GM21825 (cell line): ENCODE data around the gene ANKFN1.

ENCODE experiments used
- ATAC-seq: cut with Tn5 transposase; IDR thresholded peaks from one replicate; pipeline ENCODE4 v1.9.1; 2021; ENCODE audit warnings: mild to moderate bottlenecking, moderate library complexity; ENCODE audit not compliant: unreplicated experiment

Gene ANKFN1

DNA sequence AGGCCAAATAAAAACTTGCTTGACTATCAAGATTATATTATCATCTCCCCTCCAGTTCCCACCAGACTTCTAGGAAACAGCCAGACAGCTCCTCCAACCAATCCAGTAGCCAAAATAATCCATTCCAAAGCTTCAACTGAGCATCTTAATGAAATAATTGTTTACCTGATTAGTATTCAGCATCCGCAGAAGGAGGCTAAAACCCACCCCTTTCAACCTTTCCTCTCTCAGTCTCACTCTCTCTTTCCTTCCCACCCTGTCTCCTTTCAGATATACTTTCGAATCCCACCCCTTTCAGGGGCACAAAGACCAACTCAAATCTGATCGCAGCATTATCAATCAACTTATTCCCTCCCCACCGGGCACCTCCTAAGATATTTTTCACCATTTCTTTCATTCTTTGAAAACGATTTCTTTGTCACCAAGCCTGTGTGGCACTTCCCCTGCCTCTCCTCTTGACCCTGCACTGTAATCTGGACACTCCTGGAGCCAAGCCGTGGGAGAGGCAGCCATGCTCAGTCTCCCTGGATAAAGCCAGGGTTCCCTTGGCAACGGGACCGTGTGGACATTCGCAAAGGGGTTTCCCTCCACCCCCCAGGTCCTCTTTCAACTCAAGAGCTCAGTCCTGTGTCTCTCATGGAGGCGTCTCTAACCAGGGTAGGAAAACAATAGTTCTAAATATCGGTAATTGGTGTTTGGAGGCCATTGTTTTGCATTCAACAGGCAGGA is at the start of gene ANKFN1:
ANKFN1 (plus strand) TSS at position 602 of the 729 bp plus-strand sequence. CDS start 59,193 bp downstream, outside the sequence.
- no peak for ATAC-seq

DNA sequence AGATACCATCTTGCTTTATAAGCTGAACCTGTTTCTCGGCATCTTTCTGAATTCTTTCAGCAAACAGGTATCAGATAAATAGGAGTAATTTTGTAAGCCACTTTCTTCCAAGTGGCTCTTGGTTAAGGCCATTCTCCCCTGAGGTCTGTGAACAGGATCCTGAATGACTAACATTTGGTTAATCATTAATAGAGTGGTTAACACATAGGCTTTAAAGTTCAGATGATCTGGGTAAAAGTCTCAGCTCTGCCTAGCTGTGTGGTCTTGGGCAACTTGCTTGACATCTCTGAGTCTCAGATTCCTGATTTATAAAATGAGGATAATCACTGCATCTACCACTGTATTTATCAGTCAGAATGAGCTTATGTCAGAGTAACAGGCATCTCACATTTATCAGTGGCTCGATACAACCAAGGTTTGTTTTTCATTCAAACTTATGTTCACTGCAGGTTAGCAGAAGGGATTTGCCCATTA is 44.4 kb upstream of the ANKFN1 start:
- peak; percentile 79 for ATAC-seq

DNA sequence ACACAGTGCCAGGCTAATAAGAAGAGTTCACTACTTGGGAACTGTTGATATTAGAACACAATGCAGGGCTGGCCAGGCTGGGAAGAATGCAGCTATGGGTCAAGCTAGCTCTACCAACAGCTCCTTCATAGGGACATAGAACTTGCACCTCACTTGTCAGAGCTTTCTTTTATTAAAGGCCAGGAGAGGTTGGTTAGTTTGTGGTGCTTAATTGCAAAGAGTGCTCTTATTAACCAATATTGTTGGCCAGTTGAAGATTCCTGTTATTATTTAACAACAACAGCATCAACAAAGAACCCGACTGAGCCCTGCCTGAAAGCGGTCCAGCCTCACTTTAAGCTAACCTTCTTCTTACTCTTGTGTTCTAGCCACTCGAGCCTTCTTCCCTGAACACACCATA is 43.4 kb upstream of the ANKFN1 start:
- no peak for ATAC-seq

DNA sequence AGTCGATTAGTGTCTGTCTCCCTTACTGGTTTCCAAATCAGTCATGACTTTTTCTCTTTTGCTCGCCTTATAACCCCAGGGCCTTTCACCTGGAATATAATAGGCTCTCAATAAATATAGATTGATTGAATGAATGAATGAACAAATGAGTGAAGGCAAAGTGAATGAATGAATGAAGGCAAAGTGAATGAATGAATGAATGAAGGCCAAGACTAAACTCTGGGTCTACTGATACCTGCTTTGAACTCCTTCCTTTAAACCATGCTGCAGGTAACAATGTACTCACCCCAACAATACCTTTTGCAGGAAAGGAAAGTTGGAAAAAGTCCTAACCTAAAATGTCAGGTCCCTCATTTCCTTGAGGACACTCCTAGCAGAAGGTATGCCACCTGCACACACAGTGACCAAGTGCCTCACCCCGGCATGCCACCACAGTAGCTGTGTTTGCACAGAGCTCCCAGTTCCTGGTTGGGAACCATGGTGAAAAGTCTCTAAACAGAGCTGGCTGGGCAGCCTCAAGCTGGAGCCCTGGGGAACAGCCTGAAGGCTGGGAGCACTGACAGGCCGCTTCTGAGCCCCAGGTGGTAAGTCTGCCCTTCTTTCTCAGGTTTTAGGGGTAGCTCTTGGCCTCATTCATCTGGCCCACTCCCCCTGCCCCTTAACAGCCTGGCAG is 42.7 kb upstream of the ANKFN1 start:
- no peak for ATAC-seq

GRCh38 chr17:56111706-56112485 is 41.4 kb upstream of the ANKFN1 start:
- ATAC-seq, result no peak

DNA sequence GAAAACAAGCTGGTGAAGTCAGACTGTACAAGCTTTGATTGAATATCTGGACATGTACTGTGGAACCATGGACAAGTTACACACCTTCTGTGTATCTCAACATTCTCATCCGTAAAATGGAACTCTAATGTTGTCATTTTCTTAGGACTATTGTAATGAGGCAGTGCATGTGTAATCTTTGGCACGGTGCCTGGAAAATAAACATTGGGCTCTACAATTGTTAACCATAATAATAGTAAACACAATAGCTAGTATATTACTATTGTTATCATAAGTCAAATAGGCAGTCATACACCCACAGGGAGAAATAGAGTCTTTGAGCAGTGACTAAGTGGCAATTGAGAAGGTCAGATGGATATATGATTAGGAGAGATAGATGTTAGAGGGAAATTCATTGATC is 39.8 kb upstream of the ANKFN1 start:
- no peak for ATAC-seq

DNA sequence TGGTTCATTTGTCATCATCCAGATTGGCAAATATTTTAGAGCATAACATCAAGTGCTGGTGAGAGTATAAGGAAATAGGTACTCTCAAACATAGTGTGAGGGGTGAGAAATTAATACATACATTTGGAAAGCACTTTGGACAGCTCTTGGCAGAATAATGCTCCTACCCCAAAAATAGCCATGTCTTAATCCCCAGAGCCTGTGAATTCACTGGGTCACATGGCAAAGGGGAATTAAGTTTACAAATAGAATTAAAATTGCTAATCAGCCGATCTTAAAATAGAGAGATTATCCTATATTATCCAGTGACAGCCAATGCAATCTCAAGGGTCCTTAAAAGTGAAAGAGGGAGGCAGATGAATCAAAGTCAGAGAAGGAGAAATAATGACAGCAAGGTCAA is 38.8 kb upstream of the ANKFN1 start:
- ATAC-seq, result no peak

- no peak for ATAC-seq
These were observed 34.1 kb upstream of the ANKFN1 start for GRCh38 chr17:56119191-56119590.

- ATAC-seq, result no peak
These were observed 33.3 kb upstream of the ANKFN1 start for GRCh38 chr17:56119936-56120335.

DNA sequence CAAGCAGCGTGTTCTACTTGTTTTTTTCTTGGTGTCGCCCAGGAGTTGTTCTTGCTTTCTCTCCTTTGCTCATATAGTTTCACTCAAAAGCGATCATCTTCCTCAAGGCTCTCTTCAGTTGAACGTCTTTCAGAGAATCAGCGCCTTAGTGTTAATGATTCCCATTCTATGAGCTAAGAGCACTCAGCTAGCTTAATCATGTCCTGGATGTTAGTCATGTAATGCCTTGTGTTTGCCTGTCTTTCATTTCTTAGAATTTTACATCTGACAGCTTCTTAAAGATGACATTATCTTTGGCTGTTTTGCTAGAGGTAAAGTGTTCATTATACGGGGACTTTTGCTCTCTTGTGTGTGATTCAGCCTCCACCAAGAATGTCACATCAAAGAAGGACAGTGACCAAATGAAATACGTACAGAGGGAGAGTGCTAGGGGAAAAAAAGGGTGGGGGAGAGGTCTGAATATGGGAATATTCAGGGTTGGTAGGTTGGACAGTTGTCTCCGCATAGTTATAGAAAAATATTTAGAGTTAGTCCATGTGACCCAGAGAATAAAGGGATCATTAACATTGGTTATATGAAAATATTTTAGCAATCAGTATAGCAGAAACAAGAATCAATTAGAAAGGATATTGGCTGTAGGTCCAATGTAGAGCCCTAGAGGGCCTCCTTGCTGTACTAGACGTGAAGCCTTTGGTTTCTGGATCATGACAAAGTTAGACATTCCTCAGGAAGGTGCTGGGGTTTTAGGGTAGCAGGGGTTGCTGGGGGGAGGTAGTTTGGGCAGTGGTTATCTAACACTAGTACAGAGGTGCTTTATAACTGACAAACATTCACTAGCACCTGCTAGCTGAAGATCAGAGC is 31.9 kb upstream of the ANKFN1 start:
- no peak for ATAC-seq

DNA sequence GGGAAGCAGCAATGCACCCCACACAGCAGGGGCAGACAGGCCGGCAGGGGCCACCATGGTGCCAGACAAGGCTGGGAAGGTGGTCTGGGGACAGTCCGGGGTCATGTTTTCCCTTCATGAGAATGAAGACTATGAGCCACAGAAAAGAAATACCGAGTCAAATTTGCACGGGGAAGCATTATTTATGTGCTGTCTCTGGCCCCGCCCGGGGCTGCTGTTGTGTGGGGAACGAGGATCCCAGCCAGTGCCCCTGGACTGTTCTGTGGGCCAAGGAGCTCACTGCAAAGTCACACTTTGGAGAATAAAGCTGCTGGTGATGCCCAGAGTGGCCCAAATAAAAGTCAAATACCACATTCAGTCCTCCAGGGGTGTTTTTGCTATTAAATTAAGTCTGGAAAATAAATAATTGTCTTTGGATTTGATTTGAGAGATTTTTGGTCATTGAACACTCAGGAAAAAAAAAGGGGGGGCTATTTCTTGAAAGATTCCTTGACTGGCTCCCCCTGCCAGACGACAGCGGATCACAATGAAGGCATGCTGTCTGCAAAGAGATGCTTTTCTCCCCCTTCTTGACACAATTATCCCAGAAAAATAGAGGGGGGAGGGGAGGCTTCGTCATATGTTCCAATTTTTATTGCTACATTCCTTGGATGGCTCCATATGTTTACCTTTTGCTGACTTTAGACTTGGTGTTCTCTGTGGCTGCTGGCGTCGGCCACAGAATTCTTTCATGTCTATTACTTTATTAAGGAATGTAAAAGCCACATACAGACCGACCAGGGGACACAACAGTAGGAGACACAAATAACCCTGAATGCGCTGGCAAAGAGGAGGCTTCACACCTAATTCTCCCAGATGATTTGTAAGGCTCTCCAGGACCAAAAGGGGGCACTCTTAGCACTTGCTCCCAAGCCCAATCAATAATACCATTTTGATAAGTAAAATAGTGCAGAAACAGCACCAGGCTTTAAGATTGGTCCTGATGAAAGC is 27.1 kb upstream of the ANKFN1 start:
- no peak for ATAC-seq

GRCh38 chr17:56130026-56130425 is 23.2 kb upstream of the ANKFN1 start:
- no peak for ATAC-seq

GRCh38 chr17:56130631-56131030 is 22.6 kb upstream of the ANKFN1 start:
- no peak for ATAC-seq

GRCh38 chr17:56131431-56131830 is 21.8 kb upstream of the ANKFN1 start:
- no peak for ATAC-seq

GRCh38 chr17:56136301-56136700 is 17.0 kb upstream of the ANKFN1 start:
- ATAC-seq, result no peak

GRCh38 chr17:56141046-56141839 is 12.0 kb upstream of the ANKFN1 start:
- no peak for ATAC-seq

DNA sequence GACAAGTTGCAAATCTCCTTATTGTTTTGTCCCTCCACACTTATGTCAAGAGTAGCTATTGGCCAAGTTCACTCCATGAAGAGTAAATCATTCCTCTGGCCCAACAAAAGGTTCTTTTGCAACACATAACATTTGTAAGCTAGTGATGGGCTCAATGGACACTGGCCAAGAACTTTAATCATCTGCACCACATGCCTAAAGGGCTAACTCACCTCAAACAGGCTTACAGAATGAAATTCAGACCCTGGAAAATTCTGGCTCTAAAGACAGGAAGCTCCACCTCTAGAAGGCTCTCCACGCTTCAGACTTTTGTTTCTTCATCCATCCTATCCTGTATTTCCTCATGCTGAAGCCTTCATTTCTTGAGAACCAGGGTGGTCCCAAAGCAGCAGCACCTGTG is 10.9 kb upstream of the ANKFN1 start:
- ATAC-seq, result no peak

DNA sequence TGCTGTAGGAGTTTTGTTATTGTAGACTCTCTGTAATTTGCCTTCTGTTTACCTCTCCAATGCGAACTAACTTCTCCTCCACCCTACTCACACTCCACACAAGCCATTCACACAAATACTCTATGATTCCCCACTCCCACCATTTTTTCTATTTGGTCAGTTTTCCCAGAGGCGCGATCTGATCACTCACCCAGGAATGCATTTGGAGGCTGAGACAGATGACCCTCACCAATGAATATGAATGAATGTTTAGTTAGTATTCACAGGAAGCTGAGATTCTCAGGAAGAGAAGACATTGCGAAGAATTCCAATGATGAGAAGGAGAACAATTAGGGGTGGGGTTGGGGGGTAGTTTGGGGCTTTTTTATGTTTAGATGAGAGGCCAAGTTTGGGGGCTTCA is 10.5 kb upstream of the ANKFN1 start:
- no peak for ATAC-seq

DNA sequence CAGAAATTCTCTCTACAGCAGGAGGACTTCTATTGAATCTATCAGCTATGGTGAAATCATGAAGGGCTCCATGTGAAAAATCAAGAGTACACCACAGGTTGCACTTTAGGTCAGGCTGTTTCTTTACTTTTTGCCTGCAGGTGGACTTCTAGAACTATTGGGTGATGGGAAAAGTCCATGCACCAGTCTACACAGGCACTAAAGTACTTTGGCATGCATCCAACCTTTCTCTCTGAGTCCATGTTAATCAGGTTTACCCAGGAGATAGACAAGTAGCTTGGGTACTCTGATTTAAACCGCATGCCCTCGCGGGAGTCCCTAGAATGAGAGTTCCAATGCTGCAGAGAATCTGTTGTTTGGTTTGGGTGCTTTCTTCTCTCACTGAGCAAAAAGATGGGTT is 9.1 kb upstream of the ANKFN1 start:
- no peak for ATAC-seq
